ENCODE results near the gene OR8D1. TPM values are rescaled to one million over a fixed set of nuclear protein-coding genes. Genes with fewer than 3 reads are reported as not detected.

Gene OR8D1
- total RNA-seq, 1 donor from 2014 or later = not detected

DNA sequence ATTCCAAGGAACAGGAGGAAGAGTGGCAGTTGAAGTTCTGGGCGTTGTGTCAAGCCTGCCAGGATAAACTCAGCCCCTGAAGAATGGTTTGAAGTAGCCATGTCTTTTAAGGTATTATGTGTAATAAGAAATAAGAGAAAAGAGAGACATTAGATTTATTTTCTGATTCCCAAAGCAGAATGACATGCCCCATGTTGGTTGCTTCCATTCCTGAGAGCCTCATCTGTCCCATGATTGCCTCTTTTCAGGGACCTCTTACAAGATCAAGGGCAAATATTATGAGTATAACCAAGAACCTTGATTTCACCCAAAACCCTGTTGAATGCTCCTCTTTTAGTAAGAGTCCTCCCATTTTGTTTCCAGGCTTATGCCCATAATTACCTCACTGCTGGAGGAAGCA is 6.3 kb upstream of the OR8D1 start, which contains the start of gene OR8D2:
OR8D2 (minus strand) TSS at position 101 of the 400 bp plus-strand sequence; CDS start at position 101, 0 bp downstream.
- no peaks in the 10 kb centered on the region for H3K27me3 ChIP-seq

DNA sequence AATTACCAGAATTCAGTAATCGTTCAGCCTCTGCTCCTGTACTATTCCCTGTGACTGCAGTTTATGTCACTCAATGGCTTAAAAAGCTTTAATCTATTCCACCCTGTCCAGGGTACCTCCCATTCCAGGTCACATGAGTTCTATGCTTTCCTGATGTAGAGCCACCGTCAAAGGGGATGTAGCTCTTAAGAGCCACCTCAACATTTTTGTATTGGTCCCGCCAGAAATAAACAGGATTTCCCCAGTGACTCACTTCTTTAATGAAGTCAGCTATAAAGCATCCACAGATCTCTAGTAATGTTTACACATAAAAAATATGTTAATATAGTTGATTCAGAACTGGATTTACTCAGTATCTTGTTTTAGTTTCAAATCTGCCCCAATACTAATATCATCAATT is 1.3 kb upstream of the OR8D1 start:
- DNase-seq (ENCODE audit: low spot score in 2 of 2) = no peak
- Histone ChIP-seq H3K36me3 (no peaks in the 10 kb centered on the region), H3K27me3 (no peaks in the 10 kb centered on the region), H3K4me3 (no peak overlapping the region), H3K9me3 (no peaks in the 10 kb centered on the region), H3K4me1 (no peaks in the 10 kb centered on the region), H3K27ac (no peak overlapping the region)
- intact Hi-C loops (cut with DNase I) = no loop called here
- TF ChIP-seq, protein P1, sequence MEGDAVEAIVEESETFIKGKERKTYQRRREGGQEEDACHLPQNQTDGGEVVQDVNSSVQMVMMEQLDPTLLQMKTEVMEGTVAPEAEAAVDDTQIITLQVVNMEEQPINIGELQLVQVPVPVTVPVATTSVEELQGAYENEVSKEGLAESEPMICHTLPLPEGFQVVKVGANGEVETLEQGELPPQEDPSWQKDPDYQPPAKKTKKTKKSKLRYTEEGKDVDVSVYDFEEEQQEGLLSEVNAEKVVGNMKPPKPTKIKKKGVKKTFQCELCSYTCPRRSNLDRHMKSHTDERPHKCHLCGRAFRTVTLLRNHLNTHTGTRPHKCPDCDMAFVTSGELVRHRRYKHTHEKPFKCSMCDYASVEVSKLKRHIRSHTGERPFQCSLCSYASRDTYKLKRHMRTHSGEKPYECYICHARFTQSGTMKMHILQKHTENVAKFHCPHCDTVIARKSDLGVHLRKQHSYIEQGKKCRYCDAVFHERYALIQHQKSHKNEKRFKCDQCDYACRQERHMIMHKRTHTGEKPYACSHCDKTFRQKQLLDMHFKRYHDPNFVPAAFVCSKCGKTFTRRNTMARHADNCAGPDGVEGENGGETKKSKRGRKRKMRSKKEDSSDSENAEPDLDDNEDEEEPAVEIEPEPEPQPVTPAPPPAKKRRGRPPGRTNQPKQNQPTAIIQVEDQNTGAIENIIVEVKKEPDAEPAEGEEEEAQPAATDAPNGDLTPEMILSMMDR (IDR thresholded peaks at IDR 0.05) = no peak

More for the DNA sequence above, 6.3 kb upstream of the OR8D1 start, which contains the start of gene OR8D2:
- no peak for DNase-seq (ENCODE audit: low spot score in 2 of 2)
- no peak within 1 kb of the TSS for H3K4me3 ChIP-seq
- no peaks in the 10 kb centered on the region for H3K4me1 ChIP-seq
- H3K27ac ChIP-seq = no peak within 1 kb of the TSS
- intact Hi-C loops (cut with DNase I) = no loop called here
- H3K9me3 ChIP-seq = no peaks in the 10 kb centered on the region
- H3K36me3 ChIP-seq = no peaks in the 10 kb centered on the region
- TF ChIP-seq, protein P1 (IDR thresholded peaks at IDR 0.05) = no peak

DNA sequence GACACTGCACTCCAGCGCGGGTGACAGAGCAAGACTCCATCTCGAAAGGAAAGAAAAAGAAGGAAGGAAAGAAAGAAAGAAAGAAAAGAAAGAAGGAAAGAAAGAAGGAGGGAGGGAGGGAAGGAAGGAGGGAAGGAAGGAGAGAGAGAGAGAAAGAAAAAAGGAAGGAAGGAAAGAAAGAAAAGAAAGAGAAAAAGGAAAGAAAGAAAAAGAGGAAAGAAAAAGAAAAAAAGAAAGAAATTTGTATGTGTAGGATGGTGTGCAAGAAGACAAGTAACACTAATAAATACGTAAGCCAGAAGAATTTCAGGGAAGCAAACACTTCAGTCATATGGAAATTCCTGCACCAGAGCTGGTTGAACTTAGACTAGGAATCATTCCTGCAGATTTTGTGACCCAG is 618 bp downstream of the OR8D1 start:
- Histone ChIP-seq H3K4me1 (no peaks in the 10 kb centered on the region), H3K27me3 (no peaks in the 10 kb centered on the region), H3K4me3 (no peak overlapping the region), H3K9me3 (no peaks in the 10 kb centered on the region), H3K27ac (no peak overlapping the region), H3K36me3 (no peaks in the 10 kb centered on the region)
- TF ChIP-seq, protein P1 (IDR thresholded peaks at IDR 0.05) = no peak
- no peak for DNase-seq (ENCODE audit: low spot score in 2 of 2)
- intact Hi-C loops (cut with DNase I) = no loop called here

DNA sequence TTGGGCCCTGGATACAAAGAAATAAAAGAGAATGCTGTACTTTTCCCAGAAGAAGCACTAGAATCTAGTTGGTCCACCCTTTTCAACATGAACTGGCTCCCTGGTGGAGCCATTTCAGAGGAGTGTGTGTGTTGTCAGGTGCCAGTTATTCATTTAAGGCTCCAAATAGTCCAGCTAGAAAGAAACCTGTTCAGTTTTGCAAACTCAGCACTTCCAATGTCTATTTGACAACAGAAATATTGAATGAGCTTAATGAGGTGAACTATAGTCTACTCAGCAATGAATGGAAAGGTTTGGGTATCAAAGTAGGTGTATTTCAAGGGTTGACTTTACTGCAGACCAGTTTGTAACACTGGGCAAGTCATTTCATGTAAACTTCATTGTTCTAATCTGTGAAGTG is 2.1 kb downstream of the OR8D1 start:
- Histone ChIP-seq H3K9me3 (no peaks in the 10 kb centered on the region), H3K27ac (no peak overlapping the region), H3K27me3 (no peaks in the 10 kb centered on the region), H3K4me1 (no peaks in the 10 kb centered on the region), H3K36me3 (no peaks in the 10 kb centered on the region), H3K4me3 (no peak overlapping the region)
- TF ChIP-seq, protein P1 (IDR thresholded peaks at IDR 0.05) = no peak
- DNase-seq (ENCODE audit: low spot score in 2 of 2) = no peak
- intact Hi-C loops (cut with DNase I) = no loop called here

DNA sequence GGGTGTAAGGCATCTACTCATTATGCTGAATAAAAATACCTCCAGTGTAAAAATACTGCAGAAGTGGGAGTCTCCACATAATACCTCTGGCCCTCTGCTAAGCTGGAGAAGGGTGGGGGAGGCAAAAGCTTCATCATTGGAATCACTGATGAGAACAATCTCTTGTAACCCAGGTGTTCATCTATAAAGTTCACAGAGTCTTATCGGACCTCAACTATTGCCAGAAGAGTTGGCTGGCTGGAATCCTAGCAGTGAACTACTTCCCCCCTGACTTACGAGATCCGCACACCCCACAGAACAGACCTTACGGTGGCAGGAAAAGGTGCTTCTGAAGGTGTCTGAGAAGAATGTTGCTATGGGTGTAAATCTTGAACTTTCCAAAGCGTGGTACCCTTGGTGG is 2.5 kb downstream of the OR8D1 start:
- TF ChIP-seq, protein P1 (IDR thresholded peaks at IDR 0.05) = no peak
- Histone ChIP-seq H3K9me3 (no peaks in the 10 kb centered on the region), H3K27me3 (no peaks in the 10 kb centered on the region), H3K4me3 (no peak overlapping the region), H3K36me3 (no peaks in the 10 kb centered on the region), H3K4me1 (no peaks in the 10 kb centered on the region), H3K27ac (no peak overlapping the region)
- intact Hi-C loops (cut with DNase I) = no loop called here
- DNase-seq (ENCODE audit: low spot score in 2 of 2) = no peak

DNA sequence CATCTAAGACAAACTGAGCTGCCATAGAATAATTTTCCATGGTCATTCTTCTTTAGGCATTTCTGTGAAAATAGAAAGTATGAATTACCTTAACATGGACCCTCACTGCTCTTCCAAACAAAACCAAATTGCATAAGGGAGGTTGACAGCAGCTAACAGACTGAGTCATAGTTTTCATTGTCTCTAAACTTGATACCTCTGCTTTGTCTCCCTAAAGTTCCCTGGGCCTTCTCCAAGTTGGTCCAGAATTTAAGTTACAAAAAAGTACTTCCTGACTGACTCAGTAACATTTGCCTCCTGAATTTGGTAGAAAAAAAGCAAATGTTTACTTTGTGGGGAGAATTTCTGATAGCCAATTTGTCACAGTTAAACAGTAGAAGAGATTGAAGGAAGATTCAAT is 3.0 kb downstream of the OR8D1 start:
- DNase-seq (ENCODE audit: low spot score in 2 of 2) = no peak
- intact Hi-C loops (cut with DNase I) = no loop called here
- TF ChIP-seq, protein P1 (IDR thresholded peaks at IDR 0.05) = no peak
- no peaks in the 10 kb centered on the region for H3K4me1 ChIP-seq
- no peaks in the 10 kb centered on the region for H3K27me3 ChIP-seq
- H3K4me3 ChIP-seq = no peak overlapping the region
- H3K27ac ChIP-seq = no peak overlapping the region
- no peaks in the 10 kb centered on the region for H3K9me3 ChIP-seq
- H3K36me3 ChIP-seq = no peaks in the 10 kb centered on the region
